Smooth muscle cell (in vitro differentiated cells): Measurements from ENCODE around the gene PACS2. TPM values are rescaled to one million over a fixed set of nuclear protein-coding genes. Genes with fewer than 3 reads are reported as not detected.

ENCODE experiments used
- DNase-seq: peaks from one replicate; lab custom pipeline; 2025; ENCODE audit not compliant: unreplicated experiment; lab: John Stamatoyannopoulos, UW
- H2AFZ ChIP-seq: fragments of 200-600 bp; sonication (generic); 2 replicates; pipeline ENCODE4 v1.6.0; 2016; ENCODE audit warnings: antibody characterized with exemption, low read depth, mild to moderate bottlenecking
- H3F3A ChIP-seq: fragments of 200-600 bp; sonication (generic); 2 replicates; pipeline ENCODE4 v1.6.0; 2017; ENCODE audit warnings: antibody characterized with exemption, low read depth
- H3K27ac ChIP-seq: fragments of 200-600 bp; sonication (generic); 2 replicates; pipeline ENCODE4 v1.5.1; 2016; ENCODE audit warnings: low read depth, mild to moderate bottlenecking
- H3K27me3 ChIP-seq: fragments of 200-600 bp; sonication (generic); 2 replicates; pipeline ENCODE4 v1.6.1; 2016; ENCODE audit warnings: low read depth, mild to moderate bottlenecking
- H3K36me3 ChIP-seq: fragments of 200-600 bp; sonication (generic); 2 replicates; pipeline ENCODE4 v1.5.1; 2016; ENCODE audit warnings: low read depth
- H3K4me1 ChIP-seq: fragments of 200-600 bp; sonication (generic); 2 replicates; pipeline ENCODE4 v1.5.1; 2016; ENCODE audit warnings: low read depth
- H3K4me2 ChIP-seq: fragments of 200-600 bp; sonication (generic); 2 replicates; pipeline ENCODE4 v1.6.0; 2016; ENCODE audit warnings: mild to moderate bottlenecking
- H3K4me3 ChIP-seq: fragments of 200-600 bp; sonication (generic); 2 replicates; pipeline ENCODE4 v1.5.1; 2016; ENCODE audit warnings: mild to moderate bottlenecking
- H3K79me2 ChIP-seq: fragments of 200-600 bp; sonication (generic); 2 replicates; pipeline ENCODE4 v1.6.0; 2016; ENCODE audit warnings: low read depth, mild to moderate bottlenecking
- H3K9ac ChIP-seq: fragments of 200-600 bp; sonication (generic); 2 replicates; pipeline ENCODE4 v1.6.0; 2016; ENCODE audit warnings: low read depth
- H3K9me3 ChIP-seq: fragments of 200-600 bp; sonication (generic); replicated peaks from 2 replicates; pipeline ENCODE4 v1.5.1; 2016; ENCODE audit warnings: low read depth
- H4K20me1 ChIP-seq: fragments of 200-600 bp; sonication (generic); 2 replicates; pipeline ENCODE4 v1.6.0; 2016; ENCODE audit warnings: low read depth
- WGBS: methylation state at CpG from one replicate; pipeline ENCODE4 v1.1.7; 2016; ENCODE audit warnings: low lambda C conversion rate; 5-methylcytosine and 5-hydroxymethylcytosine counted together
- polyA plus RNA-seq: library from polyadenylated mRNA; unstranded; fragments of >200 nt; fragmentation: Nextera tagmentation; extraction: Ambion mirVana; gene quantifications from 2 replicates; pipeline ENCODE4 v1.2.1, GENCODE V29; 2016
- total RNA-seq: library from RNA; depleted of rRNA; stranded (reverse); fragments of >200 nt; gene quantifications from 2 replicates; pipeline ENCODE4 v1.2.3, GENCODE V29; 2014
- TF ChIP-seq, protein P1 (sequence below): fragments of 200-600 bp; sonication (generic); IDR thresholded peaks from 2 replicates; pipeline ENCODE4 v1.5.1; 2017; ENCODE audit warnings: borderline replicate concordance, mild to moderate bottlenecking, antibody characterized with exemption; ENCODE audit not compliant: insufficient read depth, poor library complexity, severe bottlenecking

PACS2 gene
- total and polyA plus RNA-seq, 2 experiments from 2014 or later, result 36.9 to 49.1 TPM

DNA sequence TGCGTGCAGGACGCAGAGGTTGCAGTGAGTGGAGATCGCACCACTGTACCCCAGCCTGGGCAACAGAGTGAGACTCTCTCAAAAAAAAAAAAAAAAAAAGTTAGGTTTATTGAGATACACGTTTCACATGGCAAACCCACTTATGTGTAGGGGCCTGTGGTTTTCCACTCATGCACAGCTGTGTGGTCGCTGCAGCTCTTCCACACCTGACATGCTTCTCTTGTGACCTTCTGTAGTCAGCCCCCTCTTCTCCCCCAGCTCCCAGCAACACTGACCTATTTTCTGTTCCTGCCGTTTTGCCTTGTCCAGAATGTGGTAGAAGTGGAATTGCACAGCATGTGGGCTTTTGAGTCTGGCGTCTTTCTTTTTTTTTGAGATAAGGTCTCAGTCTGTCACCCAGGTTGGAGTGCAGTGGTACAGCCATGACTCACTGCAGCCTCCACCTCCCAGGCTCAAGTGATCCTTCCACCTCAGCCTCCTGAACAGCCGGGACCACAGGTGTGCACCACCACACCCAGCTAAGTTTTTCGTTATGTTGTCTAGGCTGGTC lies 113.5 kb downstream of the PACS2 start:
- Histone ChIP-seq H3K79me2 (peaks cover 88% of the 10 kb centered on the region), H3K9ac (no peak overlapping the region), H3K9me3 (no peaks in the 10 kb centered on the region), H3K27me3 (no peaks in the 10 kb centered on the region), H2AFZ (no peak overlapping the region), H3F3A (no peaks in the 10 kb centered on the region), H3K4me3 (no peak overlapping the region), H3K4me2 (no peak overlapping the region), H3K4me1 (no peaks in the 10 kb centered on the region), H3K27ac (no peak overlapping the region), H3K36me3 (no peaks in the 10 kb centered on the region), H4K20me1 (peaks cover 82% of the 10 kb centered on the region)
- TF ChIP-seq, protein P1, sequence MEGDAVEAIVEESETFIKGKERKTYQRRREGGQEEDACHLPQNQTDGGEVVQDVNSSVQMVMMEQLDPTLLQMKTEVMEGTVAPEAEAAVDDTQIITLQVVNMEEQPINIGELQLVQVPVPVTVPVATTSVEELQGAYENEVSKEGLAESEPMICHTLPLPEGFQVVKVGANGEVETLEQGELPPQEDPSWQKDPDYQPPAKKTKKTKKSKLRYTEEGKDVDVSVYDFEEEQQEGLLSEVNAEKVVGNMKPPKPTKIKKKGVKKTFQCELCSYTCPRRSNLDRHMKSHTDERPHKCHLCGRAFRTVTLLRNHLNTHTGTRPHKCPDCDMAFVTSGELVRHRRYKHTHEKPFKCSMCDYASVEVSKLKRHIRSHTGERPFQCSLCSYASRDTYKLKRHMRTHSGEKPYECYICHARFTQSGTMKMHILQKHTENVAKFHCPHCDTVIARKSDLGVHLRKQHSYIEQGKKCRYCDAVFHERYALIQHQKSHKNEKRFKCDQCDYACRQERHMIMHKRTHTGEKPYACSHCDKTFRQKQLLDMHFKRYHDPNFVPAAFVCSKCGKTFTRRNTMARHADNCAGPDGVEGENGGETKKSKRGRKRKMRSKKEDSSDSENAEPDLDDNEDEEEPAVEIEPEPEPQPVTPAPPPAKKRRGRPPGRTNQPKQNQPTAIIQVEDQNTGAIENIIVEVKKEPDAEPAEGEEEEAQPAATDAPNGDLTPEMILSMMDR, result no peak
- DNase-seq, result no peak
- WGBS, result 96% methylated on average over 9 of the region's 9 CpGs

DNA sequence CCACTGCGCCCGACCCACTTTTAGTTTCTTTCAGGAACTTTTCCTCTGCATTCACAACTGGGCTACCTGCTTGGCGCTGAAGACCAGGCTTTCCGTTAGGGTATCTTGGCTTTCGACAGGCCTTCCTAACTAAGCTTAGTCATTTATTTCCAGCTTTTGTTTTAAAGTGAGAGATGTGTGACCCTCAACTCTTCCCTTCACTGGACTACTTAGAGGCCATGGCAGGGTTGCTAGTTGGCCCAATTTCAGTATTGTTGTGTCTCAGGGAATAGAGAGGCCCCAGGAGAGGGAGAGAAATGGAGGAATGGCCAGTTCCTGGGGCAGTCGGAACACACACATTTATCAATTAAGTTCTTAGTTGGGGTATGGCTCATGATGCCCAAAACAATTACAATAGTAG lies 115.5 kb downstream of the PACS2 start:
- no peaks in the 10 kb centered on the region for H3K27me3 ChIP-seq
- no peak overlapping the region for H3K4me3 ChIP-seq
- no peak overlapping the region for H3K9ac ChIP-seq
- peaks cover 88% of the 10 kb centered on the region for H3K79me2 ChIP-seq
- H3K36me3 ChIP-seq, result no peaks in the 10 kb centered on the region
- TF ChIP-seq, protein P1, result no peak
- no peak overlapping the region for H3K27ac ChIP-seq
- peaks cover 84% of the 10 kb centered on the region for H4K20me1 ChIP-seq
- no peak for DNase-seq
- H3K9me3 ChIP-seq, result no peaks in the 10 kb centered on the region
- H3K4me1 ChIP-seq, result no peaks in the 10 kb centered on the region
- H3K4me2 ChIP-seq, result no peak overlapping the region
- no peak overlapping the region for H2AFZ ChIP-seq
- H3F3A ChIP-seq, result no peaks in the 10 kb centered on the region
- 97% methylated on average over 6 of the region's 6 CpGs for WGBS

DNA sequence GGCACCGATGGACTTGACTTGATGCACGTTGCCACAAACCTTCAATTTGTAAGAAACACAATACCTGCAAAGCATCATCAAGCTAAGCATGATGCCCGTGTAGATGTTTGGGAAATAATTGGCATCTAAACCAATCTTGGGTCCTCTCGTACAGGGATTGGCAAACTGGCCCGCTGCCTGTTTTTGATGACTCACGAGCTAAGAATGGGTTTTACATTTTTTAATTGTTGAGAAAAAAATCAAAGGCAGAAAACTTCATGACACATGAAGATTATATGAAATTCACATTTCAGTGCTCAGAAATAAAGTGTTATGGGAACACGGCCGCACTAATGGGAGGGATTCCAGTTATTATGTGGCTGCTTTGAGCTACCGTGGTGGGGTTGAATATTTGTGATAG lies 116.0 kb downstream of the PACS2 start:
- H4K20me1 ChIP-seq, result peaks cover 84% of the 10 kb centered on the region

More for the DNA sequence above, 116.0 kb downstream of the PACS2 start:
- TF ChIP-seq, protein P1, result no peak
- Histone ChIP-seq H3K4me1 (no peaks in the 10 kb centered on the region), H3K9ac (no peak overlapping the region), H3K27me3 (no peaks in the 10 kb centered on the region), H3K79me2 (peaks cover 89% of the 10 kb centered on the region), H3K27ac (no peak overlapping the region), H3F3A (no peaks in the 10 kb centered on the region), H3K4me3 (no peak overlapping the region), H3K4me2 (no peak overlapping the region), H3K9me3 (no peaks in the 10 kb centered on the region), H2AFZ (no peak overlapping the region), H3K36me3 (no peaks in the 10 kb centered on the region)
- 84% methylated on average over 9 of the region's 9 CpGs for WGBS
- no peak for DNase-seq
